ENCODE data around the gene SAMD4B. TPM values are rescaled to one million over a fixed set of nuclear protein-coding genes. Genes with fewer than 3 reads are reported as not detected.

The SAMD4B gene
- total RNA-seq, 1 donor, result 85.0 TPM

- peak; percentile 88 for DNase-seq (ENCODE audit: insufficient read length, low spot score, missing footprints)
- Histone ChIP-seq H3K9me3 (ENCODE audit: low read depth, low read length) (no peaks in the 10 kb centered on the region), H3K27ac (ENCODE audit: low read depth, low read length) (peak overlapping the region; percentile 60), H3K4me2 (ENCODE audit: insufficient read depth, low read length) (peak overlapping the region; percentile 65), H3K79me2 (ENCODE audit: insufficient read depth, low read length) (peaks cover 86% of the 10 kb centered on the region), H3K36me3 (ENCODE audit: insufficient read depth, low read length) (peaks cover 62% of the 10 kb centered on the region), H3K27me3 (ENCODE audit: insufficient read depth, low read length) (no peaks in the 10 kb centered on the region), H3K4me3 (ENCODE audit: insufficient read depth, low read length) (no peak overlapping the region), H2AFZ (ENCODE audit: low read length) (no peak overlapping the region), H4K20me1 (ENCODE audit: insufficient read depth, low read length) (peaks cover 39% of the 10 kb centered on the region), H3K4me1 (ENCODE audit: insufficient read depth, low read length) (peaks cover 39% of the 10 kb centered on the region)
- peak; percentile 21 for TF ChIP-seq CTCF (IDR thresholded peaks at IDR 0.05; ENCODE audit: extremely low read depth, low read depth, low read length)
These were observed 9.4 kb downstream of the SAMD4B start for GRCh38 chr19:39351537-39352064.

- Histone ChIP-seq H3K27me3 (ENCODE audit: insufficient read depth, low read length) (no peaks in the 10 kb centered on the region), H3K4me1 (ENCODE audit: insufficient read depth, low read length) (peaks cover 30% of the 10 kb centered on the region), H3K36me3 (ENCODE audit: insufficient read depth, low read length) (peaks cover 72% of the 10 kb centered on the region), H2AFZ (ENCODE audit: low read length) (no peak overlapping the region), H3K27ac (ENCODE audit: low read depth, low read length) (peak overlapping the region; percentile 60), H3K4me3 (ENCODE audit: insufficient read depth, low read length) (no peak overlapping the region), H3K79me2 (ENCODE audit: insufficient read depth, low read length) (peaks cover 85% of the 10 kb centered on the region), H4K20me1 (ENCODE audit: insufficient read depth, low read length) (peaks cover 31% of the 10 kb centered on the region), H3K9me3 (ENCODE audit: low read depth, low read length) (no peaks in the 10 kb centered on the region), H3K4me2 (ENCODE audit: insufficient read depth, low read length) (peak overlapping the region; percentile 65)
- peak; percentile 86 for DNase-seq (ENCODE audit: insufficient read length, low spot score, missing footprints)
- no peak for TF ChIP-seq CTCF (IDR thresholded peaks at IDR 0.05; ENCODE audit: extremely low read depth, low read depth, low read length)
These were observed 10.4 kb downstream of the SAMD4B start for GRCh38 chr19:39352381-39353255.

GRCh38 chr19:39355253-39355652 is 13.0 kb downstream of the SAMD4B start:
- Histone ChIP-seq H2AFZ (ENCODE audit: low read length) (no peak overlapping the region), H3K4me3 (ENCODE audit: insufficient read depth, low read length) (no peak overlapping the region), H3K27me3 (ENCODE audit: insufficient read depth, low read length) (no peaks in the 10 kb centered on the region), H3K4me1 (ENCODE audit: insufficient read depth, low read length) (peaks cover 22% of the 10 kb centered on the region), H4K20me1 (ENCODE audit: insufficient read depth, low read length) (peaks cover 8% of the 10 kb centered on the region), H3K9me3 (ENCODE audit: low read depth, low read length) (no peaks in the 10 kb centered on the region), H3K79me2 (ENCODE audit: insufficient read depth, low read length) (peaks cover 61% of the 10 kb centered on the region), H3K36me3 (ENCODE audit: insufficient read depth, low read length) (peaks cover 75% of the 10 kb centered on the region), H3K4me2 (ENCODE audit: insufficient read depth, low read length) (no peak overlapping the region), H3K27ac (ENCODE audit: low read depth, low read length) (no peak overlapping the region)
- DNase-seq (ENCODE audit: insufficient read length, low spot score, missing footprints), result peak; percentile 68
- TF ChIP-seq CTCF (IDR thresholded peaks at IDR 0.05; ENCODE audit: extremely low read depth, low read depth, low read length), result no peak

- no peaks in the 10 kb centered on the region for H3K27me3 ChIP-seq (ENCODE audit: insufficient read depth, low read length)
- H3K9me3 ChIP-seq (ENCODE audit: low read depth, low read length), result no peaks in the 10 kb centered on the region
- H3K36me3 ChIP-seq (ENCODE audit: insufficient read depth, low read length), result peaks cover 81% of the 10 kb centered on the region
- no peak overlapping the region for H2AFZ ChIP-seq (ENCODE audit: low read length)
- H3K4me1 ChIP-seq (ENCODE audit: insufficient read depth, low read length), result peaks cover 21% of the 10 kb centered on the region
- H3K4me3 ChIP-seq (ENCODE audit: insufficient read depth, low read length), result no peak overlapping the region
- no peak for DNase-seq (ENCODE audit: insufficient read length, low spot score, missing footprints)
- H3K27ac ChIP-seq (ENCODE audit: low read depth, low read length), result no peak overlapping the region
- no peak overlapping the region for H3K4me2 ChIP-seq (ENCODE audit: insufficient read depth, low read length)
- H3K79me2 ChIP-seq (ENCODE audit: insufficient read depth, low read length), result peaks cover 60% of the 10 kb centered on the region
- no peak for TF ChIP-seq CTCF (IDR thresholded peaks at IDR 0.05; ENCODE audit: extremely low read depth, low read depth, low read length)
- H4K20me1 ChIP-seq (ENCODE audit: insufficient read depth, low read length), result peaks cover 9% of the 10 kb centered on the region
These were observed 13.9 kb downstream of the SAMD4B start for GRCh38 chr19:39356073-39356472.

Measured in osteoblast (primary cell).